Measurements from ENCODE around the gene COQ5. TPM values are rescaled to one million over a fixed set of nuclear protein-coding genes. Genes with fewer than 3 reads are reported as not detected.

Gene COQ5
- 30.8 and 44.9 TPM in 2 replicates for total RNA-seq

GRCh38 chr12:120528861-120529525 is at the start of gene COQ5:
COQ5 (minus strand) TSS chr12:120529158; CDS start chr12:120529141, 17 bp downstream.

GRCh38 chr12:120534203-120534702 is 5.3 kb upstream of the COQ5 start, which contains the start of gene RNF10:
RNF10 (plus strand) TSS chr12:120534356; CDS start chr12:120534812, 456 bp downstream.

GRCh38 chr12:120495731-120496412 is 33.1 kb downstream of the COQ5 start, which contains the start of gene DYNLL1:
DYNLL1 (plus strand) TSS chr12:120496113; CDS start chr12:120496422, 309 bp downstream.

GRCh38 chr12:120469450-120470149 is 59.4 kb downstream of the COQ5 start, which contains the start of gene SRSF9:
SRSF9 (minus strand) TSS chr12:120469748; CDS start chr12:120469609, 139 bp downstream.

Other genes starting within 250 kb of the COQ5 start
- gene RNU4-2, start 237.3 kb downstream of the COQ5 start, total RNA-seq, result under 0.01 TPM in 2 replicates
- gene RNU4-1, start 235.9 kb downstream of the COQ5 start, total RNA-seq, result under 0.01 TPM in 2 replicates
- gene SIRT4, start 226.8 kb downstream of the COQ5 start, total RNA-seq, result 0.78 and 5.6 TPM in 2 replicates
- not detected in 2 replicates for gene PLA2G1B, start 201.4 kb downstream of the COQ5 start, total RNA-seq
- gene MSI1, start 160.0 kb downstream of the COQ5 start, total RNA-seq, result 0.16 and 0.78 TPM in 2 replicates
- 398 and 667 TPM in 2 replicates for gene COX6A1, start 91.0 kb downstream of the COQ5 start, total RNA-seq
- gene TRIAP1, start 82.8 kb downstream of the COQ5 start, total RNA-seq, result 29.0 and 33.6 TPM in 2 replicates
- gene GATC, start 82.7 kb downstream of the COQ5 start, total RNA-seq, result 16.9 and 22.9 TPM in 2 replicates
- gene SRSF9, start 59.4 kb downstream of the COQ5 start, total RNA-seq, result 72.5 and 84.2 TPM in 2 replicates
- gene DYNLL1, start 33.0 kb downstream of the COQ5 start, total RNA-seq, result 244 and 390 TPM in 2 replicates
- gene RNF10, start 5.2 kb upstream of the COQ5 start, total RNA-seq, result 106 and 123 TPM in 2 replicates
- gene POP5, start 52.2 kb upstream of the COQ5 start, total RNA-seq, result 18.1 and 37.8 TPM in 2 replicates
- gene CABP1, start 111.5 kb upstream of the COQ5 start, total RNA-seq, result 0.65 and 0.88 TPM in 2 replicates
- gene MLEC, start 158.0 kb upstream of the COQ5 start, total RNA-seq, result 80.1 and 109 TPM in 2 replicates
- gene UNC119B, start 181.3 kb upstream of the COQ5 start, total RNA-seq, result 20.8 and 25.5 TPM in 2 replicates
- gene ACADS, start 196.7 kb upstream of the COQ5 start, total RNA-seq, result 8.5 and 15.0 TPM in 2 replicates

Measured in epithelial cell of alveolus of lung (primary cell).